HepG2 (cell line): ENCODE results near the gene RAB27B. TPM values are rescaled to one million over a fixed set of nuclear protein-coding genes. Genes with fewer than 3 reads are reported as not detected.

ENCODE experiments used
- ATAC-seq: fragments of 200-7000 bp; cut with Tn5 transposase; 3 replicates; pipeline ENCODE4 v1.9.1; 2020; ENCODE audit warnings: mild to moderate bottlenecking, moderate library complexity
- BruUV-seq: library from RNA; stranded (reverse); fragments of 400-500 nt; replicated peaks from 2 replicates; lab custom pipeline; 2021; lab: Mats Ljungman, UMichigan
- CTCF ChIA-PET: fragments of 300-600 bp; formaldehyde crosslinking; extraction: SDS; loops from one replicate; lab custom pipeline; 2021; ENCODE audit warnings: low total read pairs, inconsistent platforms, low intra/inter-chr PET ratio; lab: Yijun Ruan, JAX
- POLR2A ChIA-PET: fragments of 350-600 bp; sonication (Branson Sonifier 250); formaldehyde crosslinking; loops from one replicate; lab custom pipeline; 2020; ENCODE audit warnings: antibody characterized with exemption, inconsistent platforms; lab: Yijun Ruan, JAX
- DNase-seq: peaks from one replicate; pipeline ENCODE4 v3.0.0-alpha.2; 2015; ENCODE audit warnings: low spot score
- FAIRE-seq: peaks from 3 replicates; lab custom pipeline; 2011; peaks lifted over from hg19 to GRCh38; lab: Jason Lieb, UNC
- H2AFZ ChIP-seq: one replicate; pipeline ENCODE4 v1.6.1; 2011; ENCODE audit warnings: low read length, inconsistent platforms
- H3K27ac ChIP-seq: fragments of 300-600 bp; 3 replicates; pipeline ENCODE4 v1.8.0; 2011; ENCODE audit warnings: mixed run types, mild to moderate bottlenecking, mixed read lengths, low read length, inconsistent platforms; ENCODE audit not compliant: insufficient read depth; ENCODE audit errors: extremely low read length
- H3K27me3 ChIP-seq, 2 experiments: fragments of 200-600 bp in 1 of 2; 2 replicates in 1 of 2; 3 replicates in 1 of 2; pipeline versions ENCODE4 v1.6.0 to v1.8.0; 2011; ENCODE audit warnings: low read length in 2 of 2, mild to moderate bottlenecking in 2 of 2, moderate library complexity in 2 of 2, inconsistent platforms in 1 of 2; ENCODE audit not compliant: insufficient read depth in 2 of 2, control insufficient read depth in 1 of 2
- H3K36me3 ChIP-seq, 2 experiments: fragments of 200-600 bp in 1 of 2; replicated peaks in 1 of 2; 2 replicates in 1 of 2; 3 replicates in 1 of 2; pipeline versions ENCODE4 v1.5.1 to v1.8.0; 2011; ENCODE audit warnings: low read length in 2 of 2, inconsistent platforms in 1 of 2; ENCODE audit not compliant: insufficient read depth in 2 of 2, control insufficient read depth in 1 of 2
- H3K4me1 ChIP-seq: 2 replicates; pipeline ENCODE4 v1.5.1; 2012; ENCODE audit warnings: low read length, inconsistent platforms; ENCODE audit not compliant: insufficient read depth
- H3K4me2 ChIP-seq: 2 replicates; pipeline ENCODE4 v1.6.0; 2011; ENCODE audit warnings: low read depth, low read length, inconsistent platforms
- H3K4me3 ChIP-seq, 3 experiments: fragments of 200-600 bp in 1 of 3; sonication (generic), shearing (Covaris generic) in 1 of 3; replicated peaks in 1 of 3; 2 replicates each; pipeline ENCODE4 v1.5.1; 2011 to 2016; ENCODE audit warnings: low read length in 3 of 3, inconsistent platforms in 2 of 3, low read depth in 2 of 3, mild to moderate bottlenecking in 2 of 3, control low read depth in 1 of 3, mixed read lengths in 1 of 3; ENCODE audit not compliant: insufficient read depth in 1 of 3
- H3K79me2 ChIP-seq: one replicate; pipeline ENCODE4 v1.6.1; 2011; ENCODE audit warnings: low read length, inconsistent platforms; ENCODE audit not compliant: insufficient read depth
- H3K9ac ChIP-seq: 2 replicates; pipeline ENCODE4 v1.6.0; 2011; ENCODE audit warnings: mild to moderate bottlenecking, low read depth, low read length, inconsistent platforms; ENCODE audit not compliant: insufficient read depth
- H3K9me3 ChIP-seq: 2 replicates; pipeline ENCODE4 v1.5.1; 2012; ENCODE audit warnings: mild to moderate bottlenecking, low read length
- H4K20me1 ChIP-seq: 2 replicates; pipeline ENCODE4 v1.6.0; 2011; ENCODE audit warnings: inconsistent platforms, mild to moderate bottlenecking, low read length, moderate library complexity; ENCODE audit not compliant: insufficient read depth
- CEBPB ChIP-seq: IDR thresholded peaks from 2 replicates; pipeline ENCODE4 v1.6.1; 2011; ENCODE audit warnings: low read depth, low read length, improper control_type of control experiment, borderline replicate concordance
- NFYC ChIP-seq: IDR thresholded peaks from 2 replicates; pipeline ENCODE4 v1.6.1; 2016; ENCODE audit warnings: missing genetic modification reagents, missing compliant biosample characterization
- NKX3-1 ChIP-seq: sonication (generic); formaldehyde crosslinking; IDR thresholded peaks from 2 replicates; pipeline ENCODE4 v1.5.0; 2020; ENCODE audit warnings: missing genetic modification reagents
- SUZ12 ChIP-seq: fragments of 150-350 bp; IDR thresholded peaks from 2 replicates; pipeline ENCODE4 v1.6.1; 2014; ENCODE audit warnings: low read depth, low read length
- SYNCRIP ChIP-seq: fragments of 200-400 bp; formaldehyde crosslinking; IDR thresholded peaks from 2 replicates; pipeline ENCODE4 v1.6.1; 2018; ENCODE audit warnings: mild to moderate bottlenecking, low read depth, low read length; ENCODE audit not compliant: insufficient read depth
- ZBTB21 ChIP-seq: sonication (generic); formaldehyde crosslinking; IDR thresholded peaks from 2 replicates; pipeline ENCODE4 v1.4.0; 2020; ENCODE audit warnings: missing genetic modification reagents
- ZC3H4 ChIP-seq: sonication (generic); formaldehyde crosslinking; IDR thresholded peaks from 2 replicates; pipeline ENCODE4 v1.4.0; 2020; ENCODE audit warnings: missing genetic modification reagents, borderline replicate concordance
- ZFP90 ChIP-seq: sonication (generic); formaldehyde crosslinking; IDR thresholded peaks from 2 replicates; pipeline ENCODE4 v1.8.0; 2022; ENCODE audit warnings: missing genetic modification reagents, mild to moderate bottlenecking, inconsistent platforms, borderline replicate concordance
- ZNF776 ChIP-seq: sonication (generic); formaldehyde crosslinking; IDR thresholded peaks from 2 replicates; pipeline ENCODE4 v1.4.0; 2020; ENCODE audit warnings: mild to moderate bottlenecking, missing genetic modification reagents
- ZNF841 ChIP-seq: sonication (generic); formaldehyde crosslinking; IDR thresholded peaks from 2 replicates; pipeline ENCODE4 v1.8.1; 2023; ENCODE audit warnings: missing genetic modification reagents, borderline replicate concordance
- WGBS: methylation state at CpG from one replicate; pipeline ENCODE4 v1.1.6; 2017; ENCODE audit warnings: low lambda C conversion rate; 5-methylcytosine and 5-hydroxymethylcytosine counted together
- in situ Hi-C: cut with HindIII; loops from 2 replicates; pipeline ENCODE4 v1.10.0; 2017; ENCODE audit warnings: low pct_unique_long_range_greater_than_20kb; ENCODE audit not compliant: extremely low pct_ligation_motif_present
- intact Hi-C: fragments of 100-400 bp; cut with micrococcal nuclease; formaldehyde crosslinking; loops from one replicate; pipeline ENCODE4 v1.10.0; 2022; ENCODE audit not compliant: unreplicated experiment
- polyA plus RNA-seq, 8 experiments: library from polyadenylated mRNA; depleted of rRNA in 3 of 8; stranded (reverse) in 7 of 8; unstranded in 1 of 8; fragments of >200 nt; fragmentation: Illumina TruSeq in 4 of 8; extraction: Trizol in 4 of 8; gene quantifications; 2 replicates each; pipeline versions ENCODE4 v1.2.1 to v1.2.3, GENCODE V29; 2011 to 2016; ENCODE audit warnings: low read depth in 4 of 8, missing spikeins in 1 of 8, mixed read lengths in 1 of 8; ENCODE audit not compliant: insufficient read depth in 1 of 8
- total RNA-seq, 5 experiments: library from RNA; depleted of rRNA; stranded (reverse); fragments of >200 nt; fragmentation: Illumina TruSeq; extraction: Trizol; gene quantifications; 2 replicates each; pipeline ENCODE4 v1.2.3, GENCODE V29; 2016; ENCODE audit warnings: low read depth in 1 of 5
- TF ChIP-seq, protein P1 (sequence below): sonication (generic); formaldehyde crosslinking; IDR thresholded peaks from 2 replicates; pipeline ENCODE4 v1.8.1; 2023; ENCODE audit warnings: mild to moderate bottlenecking, moderate library complexity, missing genetic modification reagents

RAB27B gene
- total and polyA plus RNA-seq, 2 of the 13 experiments (the other 11 are each of a cell fraction or from before 2014, with no cell fraction given) = not detected

DNA sequence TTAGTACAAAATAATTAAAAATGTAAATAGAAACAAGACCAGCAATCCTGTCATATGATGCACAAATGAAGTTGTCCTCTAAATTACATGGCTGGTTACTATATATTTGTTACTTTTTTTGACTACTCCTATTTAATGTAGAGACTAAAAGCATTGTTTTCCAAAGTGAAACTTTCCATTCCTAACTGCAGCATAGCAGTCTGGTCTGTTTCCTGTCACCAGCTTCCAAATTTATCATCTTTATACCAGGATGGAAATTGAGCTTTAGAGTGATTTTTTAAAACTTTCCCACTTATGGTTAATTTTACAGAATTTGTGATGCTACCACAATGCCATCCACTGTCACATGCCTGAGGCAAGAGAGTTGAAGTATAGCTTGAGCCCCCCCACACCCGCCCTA, 33.5 kb upstream of the RAB27B start:
- H3K79me2 ChIP-seq = no peaks in the 10 kb centered on the region
- DNase-seq = no peak

DNA sequence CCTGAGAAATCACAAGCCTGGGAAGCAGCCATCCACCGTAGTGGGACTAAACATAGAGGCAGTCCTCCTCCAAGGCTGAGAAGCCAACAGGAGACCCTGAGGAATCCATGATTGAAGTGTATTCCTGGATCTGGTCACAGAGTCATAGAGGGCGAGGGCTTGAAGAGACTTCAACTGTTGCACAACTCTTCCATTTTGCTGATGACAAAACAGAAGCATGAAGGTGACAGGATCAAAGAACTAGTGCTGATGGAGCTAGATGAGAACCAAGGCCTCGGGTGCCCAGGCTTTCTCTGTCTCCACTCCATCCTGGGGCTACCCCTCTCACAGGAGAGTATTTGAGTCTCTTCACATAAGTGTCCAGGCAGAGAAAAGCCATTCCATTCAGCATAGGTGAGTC, 30.1 kb upstream of the RAB27B start:
- CTCF ChIA-PET = no interaction called here

More for the DNA sequence above, 33.5 kb upstream of the RAB27B start:
- H3K4me2 ChIP-seq = no peak overlapping the region
- in situ Hi-C loops = no loop called here
- BruUV-seq = no TSS peak
- no peak overlapping the region for H3K9ac ChIP-seq
- POLR2A ChIA-PET = no interaction called here
- H3K4me1 ChIP-seq = no peaks in the 10 kb centered on the region
- no peaks in the 10 kb centered on the region for H4K20me1 ChIP-seq
- H3K9me3 ChIP-seq = no peaks in the 10 kb centered on the region
- H2AFZ ChIP-seq = no peak overlapping the region
- H3K27me3 ChIP-seq = peaks cover 0 to 1% of the 10 kb centered on the region in 2 experiments; a peak in 1 of 5 replicates
- WGBS = 0% methylated on average over 1 of the region's 1 CpG
- TF ChIP-seq SYNCRIP (no peak), ZBTB21 (no peak), SUZ12 (no peak), NFYC (CRISPR knock-in tag) (no peak), ZC3H4 (CRISPR knock-in tag) (no peak), ZNF841 (CRISPR knock-in tag) (no peak), ZNF776 (CRISPR knock-in tag) (no peak), NKX3-1 (CRISPR knock-in tag) (no peak)
- TF ChIP-seq, protein P1, sequence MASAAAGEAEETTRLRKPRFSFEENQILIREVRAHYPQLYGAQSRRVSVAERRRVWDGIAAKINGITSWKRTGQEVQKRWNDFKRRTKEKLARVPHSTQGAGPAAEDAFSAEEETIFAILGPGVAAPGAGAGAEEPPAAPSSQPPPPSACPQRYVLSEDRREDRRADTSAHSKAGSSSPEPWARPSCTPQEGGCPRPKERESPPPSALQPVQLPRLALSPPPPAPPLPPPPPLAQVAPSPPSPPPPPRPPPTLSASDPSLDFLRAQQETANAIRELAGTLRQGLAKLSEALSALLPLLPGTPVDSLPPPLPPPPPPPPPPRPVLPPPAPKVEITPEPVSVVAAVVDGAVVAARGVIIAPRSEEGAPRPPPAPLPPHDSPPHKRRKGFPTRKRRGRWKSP = no peak
- TF ChIP-seq, all 625 proteins: peak for 0
- intact Hi-C loops = no loop called here
- FAIRE-seq (no peak), ATAC-seq (no peak)
- no peak overlapping the region for H3K27ac ChIP-seq
- no peak overlapping the region for H3K4me3 ChIP-seq
- CTCF ChIA-PET = no interaction called here
- H3K36me3 ChIP-seq = no peaks in the 10 kb centered on the region

More for the DNA sequence above, 30.1 kb upstream of the RAB27B start:
- no peaks in the 10 kb centered on the region for H3K27me3 ChIP-seq
- H3K4me3 ChIP-seq = no peak overlapping the region
- H2AFZ ChIP-seq = no peak overlapping the region
- no peaks in the 10 kb centered on the region for H4K20me1 ChIP-seq
- WGBS = 15% methylated on average over 3 of the region's 3 CpGs
- peaks cover 13% of the 10 kb centered on the region for H3K4me1 ChIP-seq
- no peak for ATAC-seq
- no peak for FAIRE-seq
- H3K79me2 ChIP-seq = no peaks in the 10 kb centered on the region
- no peaks in the 10 kb centered on the region for H3K9me3 ChIP-seq
- in situ Hi-C loops (no loop called here), intact Hi-C loops (no loop called here)
- no peak for DNase-seq
- TF ChIP-seq CEBPB (0 out of 2 replicates have a peak, but pooled peaks have one; percentile 41), ZFP90 (CRISPR knock-in tag) (no peak)
- H3K36me3 ChIP-seq = no peaks in the 10 kb centered on the region
- no TSS peak for BruUV-seq
- no peak overlapping the region for H3K9ac ChIP-seq
- no peak overlapping the region for H3K27ac ChIP-seq
- no peak overlapping the region for H3K4me2 ChIP-seq
- POLR2A ChIA-PET = no interaction called here
